Measurements from ENCODE around the gene LIF. TPM values are rescaled to one million over a fixed set of nuclear protein-coding genes. Genes with fewer than 3 reads are reported as not detected.
"Not testable (repeated sequence)": the region's sequence is repeated elsewhere in the genome, so short reads cannot be mapped to it uniquely, and the experiment has no call there.

The LIF gene
- total RNA-seq, 1 donor from 2014 or later, result 2.3 TPM

- Mint-ChIP-seq H3K4me3 (ENCODE audit: low read depth) (no peak overlapping the region), H3K4me1 (ENCODE audit: low read depth) (peaks cover 15% of the 10 kb centered on the region), H3K27me3 (peaks cover 21% of the 10 kb centered on the region), H3K27ac (no peak overlapping the region), H3K9me3 (ENCODE audit: low read depth) (peaks cover 8% of the 10 kb centered on the region), H3K36me3 (ENCODE audit: insufficient read depth) (no peaks in the 10 kb centered on the region)
- no peak for DNase-seq (ENCODE audit: low spot score, unreplicated experiment)
- TF ChIP-seq, protein P1, sequence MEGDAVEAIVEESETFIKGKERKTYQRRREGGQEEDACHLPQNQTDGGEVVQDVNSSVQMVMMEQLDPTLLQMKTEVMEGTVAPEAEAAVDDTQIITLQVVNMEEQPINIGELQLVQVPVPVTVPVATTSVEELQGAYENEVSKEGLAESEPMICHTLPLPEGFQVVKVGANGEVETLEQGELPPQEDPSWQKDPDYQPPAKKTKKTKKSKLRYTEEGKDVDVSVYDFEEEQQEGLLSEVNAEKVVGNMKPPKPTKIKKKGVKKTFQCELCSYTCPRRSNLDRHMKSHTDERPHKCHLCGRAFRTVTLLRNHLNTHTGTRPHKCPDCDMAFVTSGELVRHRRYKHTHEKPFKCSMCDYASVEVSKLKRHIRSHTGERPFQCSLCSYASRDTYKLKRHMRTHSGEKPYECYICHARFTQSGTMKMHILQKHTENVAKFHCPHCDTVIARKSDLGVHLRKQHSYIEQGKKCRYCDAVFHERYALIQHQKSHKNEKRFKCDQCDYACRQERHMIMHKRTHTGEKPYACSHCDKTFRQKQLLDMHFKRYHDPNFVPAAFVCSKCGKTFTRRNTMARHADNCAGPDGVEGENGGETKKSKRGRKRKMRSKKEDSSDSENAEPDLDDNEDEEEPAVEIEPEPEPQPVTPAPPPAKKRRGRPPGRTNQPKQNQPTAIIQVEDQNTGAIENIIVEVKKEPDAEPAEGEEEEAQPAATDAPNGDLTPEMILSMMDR (IDR thresholded peaks at IDR 0.05; ENCODE audit: unreplicated experiment), result no peak
These were observed 42.4 kb downstream of the LIF start for GRCh38 chr22:30204015-30204741.

GRCh38 chr22:30202531-30203006 lies 44.0 kb downstream of the LIF start:
- Mint-ChIP-seq H3K36me3 (ENCODE audit: insufficient read depth) (no peaks in the 10 kb centered on the region), H3K9me3 (ENCODE audit: low read depth) (peaks cover 8% of the 10 kb centered on the region), H3K27ac (peak overlapping the region; percentile 93), H3K4me1 (ENCODE audit: low read depth) (peaks cover 12% of the 10 kb centered on the region), H3K27me3 (peaks cover 16% of the 10 kb centered on the region), H3K4me3 (ENCODE audit: low read depth) (no peak overlapping the region)
- TF ChIP-seq, protein P1 (IDR thresholded peaks at IDR 0.05; ENCODE audit: unreplicated experiment), result no peak
- no peak for DNase-seq (ENCODE audit: low spot score, unreplicated experiment)

DNA sequence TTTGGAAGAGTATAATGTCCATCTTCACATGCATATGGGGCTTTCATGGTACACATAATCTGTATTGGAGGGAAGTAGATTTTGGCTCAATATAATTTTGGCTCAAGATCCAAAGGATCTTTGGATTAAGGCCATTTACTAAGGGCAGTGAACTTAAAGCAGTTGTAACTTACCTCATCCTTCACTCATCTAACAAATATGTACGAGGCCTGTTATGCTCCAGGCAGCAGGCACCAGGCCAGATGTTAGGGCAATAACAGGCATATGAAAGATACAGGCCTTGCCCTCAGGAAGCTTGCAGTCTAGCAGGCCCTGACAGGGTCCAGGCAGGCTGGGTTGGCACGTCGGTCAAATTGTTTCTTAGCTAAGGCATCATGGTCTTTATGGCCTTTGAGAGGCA lies 44.6 kb downstream of the LIF start:
- Mint-ChIP-seq H3K4me3 (ENCODE audit: low read depth) (no peak overlapping the region), H3K27me3 (peaks cover 13% of the 10 kb centered on the region), H3K9me3 (ENCODE audit: low read depth) (peaks cover 8% of the 10 kb centered on the region), H3K27ac (no peak overlapping the region), H3K4me1 (ENCODE audit: low read depth) (peaks cover 12% of the 10 kb centered on the region), H3K36me3 (ENCODE audit: insufficient read depth) (no peaks in the 10 kb centered on the region)
- TF ChIP-seq, protein P1 (IDR thresholded peaks at IDR 0.05; ENCODE audit: unreplicated experiment), result no peak
- DNase-seq (ENCODE audit: low spot score, unreplicated experiment), result no peak

GRCh38 chr22:30200905-30201304 lies 45.7 kb downstream of the LIF start:
- peaks cover 22% of the 10 kb centered on the region for H3K4me1 Mint-ChIP-seq (ENCODE audit: low read depth)
- H3K4me3 Mint-ChIP-seq (ENCODE audit: low read depth); H3K36me3 Mint-ChIP-seq (ENCODE audit: insufficient read depth); H3K27me3 Mint-ChIP-seq; H3K27ac Mint-ChIP-seq; DNase-seq (ENCODE audit: low spot score, unreplicated experiment); H3K9me3 Mint-ChIP-seq (ENCODE audit: low read depth): not testable (repeated sequence)

DNA sequence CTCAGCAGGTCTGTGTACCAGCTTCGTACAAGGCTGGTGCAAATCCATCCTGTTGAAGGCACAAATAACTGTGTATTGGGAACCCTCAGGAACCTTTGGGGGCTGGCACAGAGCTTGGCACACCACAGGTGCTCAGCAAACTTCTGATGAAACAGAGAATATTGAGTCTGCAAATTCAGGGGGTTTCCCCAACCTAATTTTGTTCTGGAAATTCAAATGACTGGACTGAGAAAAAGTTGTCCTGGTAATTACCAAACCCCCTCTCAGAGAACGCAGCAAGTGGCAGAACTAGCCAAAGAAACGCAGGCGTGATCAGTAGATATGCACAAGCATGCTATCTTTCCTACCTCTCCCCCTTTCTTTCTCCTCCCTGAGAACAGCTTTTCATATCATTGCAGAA lies 47.6 kb downstream of the LIF start:
- Mint-ChIP-seq H3K27ac (no peak overlapping the region), H3K4me3 (ENCODE audit: low read depth) (no peak overlapping the region), H3K27me3 (peaks cover 6% of the 10 kb centered on the region), H3K36me3 (ENCODE audit: insufficient read depth) (no peaks in the 10 kb centered on the region), H3K9me3 (ENCODE audit: low read depth) (peaks cover 8% of the 10 kb centered on the region), H3K4me1 (ENCODE audit: low read depth) (peaks cover 34% of the 10 kb centered on the region)
- DNase-seq (ENCODE audit: low spot score, unreplicated experiment), result no peak
- TF ChIP-seq, protein P1 (IDR thresholded peaks at IDR 0.05; ENCODE audit: unreplicated experiment), result no peak

Data from progenitor cell of endocrine pancreas (in vitro differentiated cells).